Eye (tissue), 1 donor: ENCODE data around the gene USP13.
"Not testable (repeated sequence)": the region's sequence is repeated elsewhere in the genome, so short reads cannot be mapped to it uniquely, and the experiment has no call there.

Experiments
- DNase-seq: peaks from one replicate; pipeline ENCODE4 v3.0.0-alpha.2; 2015

Gene USP13

DNA sequence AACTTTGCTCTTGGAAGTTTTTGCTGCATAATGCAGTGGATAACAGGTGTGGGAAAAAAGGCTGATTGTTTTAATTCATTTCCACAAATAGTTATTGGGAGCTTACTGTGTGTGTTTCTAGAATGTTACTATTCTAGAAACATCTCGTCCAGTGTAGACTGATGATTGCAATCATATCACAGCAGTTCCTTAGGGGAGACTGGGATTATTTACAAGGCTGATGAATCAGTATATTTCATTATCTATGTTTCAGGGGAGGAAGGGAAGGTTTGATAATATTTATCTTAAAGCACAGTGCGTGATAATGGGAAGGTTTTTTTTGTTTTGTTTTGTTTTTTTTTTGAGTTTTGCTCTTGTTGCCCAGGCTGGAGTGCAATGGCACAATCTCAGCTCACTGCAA lies 2.4 kb downstream of the USP13 start:
- no peak for DNase-seq

DNA sequence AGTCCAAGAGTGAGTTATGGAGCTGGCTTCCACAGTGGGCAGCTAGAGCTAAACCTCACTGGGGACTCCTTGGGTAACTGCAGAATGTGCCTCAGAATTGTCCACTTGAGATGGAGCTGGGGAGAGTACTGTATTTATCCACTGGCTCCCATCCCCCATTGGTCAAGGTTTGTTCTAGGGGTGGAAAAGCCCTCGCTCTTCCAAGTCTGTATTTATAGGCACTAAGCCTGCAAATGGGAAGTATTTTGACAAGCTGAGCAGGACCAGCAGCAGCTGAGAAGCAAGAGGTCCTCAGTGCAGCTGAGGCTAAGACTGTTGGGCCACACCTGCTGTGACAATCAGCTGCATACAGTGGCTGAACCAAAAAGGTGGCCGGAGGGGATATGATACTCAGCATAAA lies 5.8 kb downstream of the USP13 start:
- no peak for DNase-seq

DNA sequence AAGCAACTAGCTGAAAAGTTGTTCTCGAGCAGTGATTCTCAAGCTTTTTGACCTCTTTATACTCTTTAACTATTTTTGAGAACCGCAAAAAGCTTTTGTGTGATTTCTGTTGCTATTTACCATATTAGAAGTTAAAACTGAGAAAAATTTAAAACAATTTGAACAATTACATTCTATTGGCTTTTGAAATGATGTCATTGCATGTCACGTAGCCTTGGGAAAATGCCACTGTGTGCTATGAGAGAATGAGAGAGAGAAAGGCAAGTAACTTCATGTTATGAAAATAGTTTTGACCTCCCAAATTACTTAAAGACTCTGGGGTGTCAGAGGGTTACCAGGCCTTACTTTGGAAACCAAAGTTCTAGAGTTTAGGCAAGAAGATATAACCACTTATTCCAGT lies 8.0 kb downstream of the USP13 start:
- DNase-seq = no peak

DNA sequence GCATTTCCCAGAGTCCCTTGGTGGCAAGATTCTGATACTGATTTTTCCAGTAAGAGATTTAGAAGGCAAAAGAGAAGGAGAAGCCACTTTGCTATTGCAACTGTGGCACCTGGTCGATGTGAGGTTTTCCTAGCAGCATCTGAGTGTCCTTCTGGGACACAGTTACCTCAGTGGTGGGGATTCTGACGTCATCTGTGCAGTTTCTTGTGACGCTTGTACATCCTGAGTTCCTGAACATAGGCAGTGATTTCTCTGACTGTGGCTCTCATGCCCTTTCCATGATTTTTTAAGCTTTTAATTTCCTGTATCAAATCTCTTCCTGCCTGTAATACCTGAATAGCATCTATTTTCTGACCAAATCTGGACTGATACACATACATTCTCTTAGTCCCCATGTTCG lies 8.9 kb downstream of the USP13 start:
- DNase-seq = no peak

DNA sequence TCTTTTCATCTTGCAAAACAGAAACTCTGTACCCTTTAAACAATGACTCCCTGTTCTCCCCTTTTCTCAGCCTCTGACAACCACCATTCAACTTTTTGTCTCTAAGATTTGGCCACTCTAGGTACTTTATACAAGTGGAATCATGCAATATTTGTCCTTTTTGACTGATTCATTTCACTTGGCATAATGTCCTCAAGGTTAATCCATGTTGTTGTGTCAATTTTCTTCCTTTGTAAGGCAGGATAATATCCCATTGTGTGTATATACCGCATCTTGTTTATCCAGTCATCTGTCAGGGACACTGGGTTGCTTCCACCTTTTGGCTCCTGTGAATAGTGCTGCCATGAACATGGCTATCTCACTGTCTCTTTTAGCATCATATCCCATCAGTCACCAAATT lies 10.3 kb downstream of the USP13 start:
- DNase-seq = no peak

DNA sequence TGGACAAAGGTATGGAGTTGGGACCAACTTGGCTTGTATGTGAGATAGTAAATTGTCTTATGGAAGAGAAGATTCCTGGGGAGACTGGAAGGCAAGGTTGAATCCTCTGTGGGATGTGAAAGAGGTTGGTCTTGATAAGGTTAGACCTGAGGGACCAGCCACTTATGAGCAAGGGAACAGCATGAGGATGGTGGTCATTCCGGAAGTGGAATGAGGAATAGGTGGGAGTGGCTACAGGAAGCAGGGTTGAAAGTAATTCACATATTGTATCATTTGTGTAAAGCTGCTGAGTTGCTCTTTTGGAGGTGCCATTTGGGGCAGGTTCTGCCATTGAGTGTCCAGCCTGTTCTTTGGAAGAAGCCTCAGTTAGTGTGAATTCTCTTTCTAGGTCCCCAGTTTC lies 13.2 kb downstream of the USP13 start:
- DNase-seq = no peak

DNA sequence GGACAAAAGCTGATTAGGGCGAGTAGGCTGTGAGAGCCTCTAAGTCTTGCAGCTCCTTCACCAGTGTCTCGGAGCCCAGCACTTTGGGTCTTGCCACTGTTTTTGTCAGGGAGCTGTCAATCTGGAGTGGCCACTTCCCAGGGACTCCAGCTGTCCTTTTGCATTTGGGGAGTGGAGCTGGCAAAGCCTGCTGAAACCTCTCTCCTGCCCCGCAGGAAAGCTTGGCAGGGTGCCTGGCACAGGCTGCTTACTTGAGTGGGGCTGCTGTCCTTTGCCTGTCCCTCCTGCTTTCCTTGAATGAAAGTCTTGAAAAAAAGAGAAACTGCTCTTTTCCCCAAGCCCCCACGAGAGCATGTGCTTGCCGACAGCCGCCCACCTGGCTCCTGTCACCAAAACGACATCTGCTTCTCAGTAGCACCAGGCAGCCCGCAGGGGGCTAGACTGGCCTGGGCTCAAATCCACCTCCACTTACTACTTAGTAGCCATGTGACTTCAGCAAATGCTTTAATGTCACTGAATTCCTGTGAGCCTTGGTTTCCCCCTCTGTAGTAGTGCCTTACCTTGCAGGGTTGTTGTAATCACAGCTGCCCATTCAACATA lies 13.7 kb downstream of the USP13 start:
- DNase-seq = peak; percentile 32

DNA sequence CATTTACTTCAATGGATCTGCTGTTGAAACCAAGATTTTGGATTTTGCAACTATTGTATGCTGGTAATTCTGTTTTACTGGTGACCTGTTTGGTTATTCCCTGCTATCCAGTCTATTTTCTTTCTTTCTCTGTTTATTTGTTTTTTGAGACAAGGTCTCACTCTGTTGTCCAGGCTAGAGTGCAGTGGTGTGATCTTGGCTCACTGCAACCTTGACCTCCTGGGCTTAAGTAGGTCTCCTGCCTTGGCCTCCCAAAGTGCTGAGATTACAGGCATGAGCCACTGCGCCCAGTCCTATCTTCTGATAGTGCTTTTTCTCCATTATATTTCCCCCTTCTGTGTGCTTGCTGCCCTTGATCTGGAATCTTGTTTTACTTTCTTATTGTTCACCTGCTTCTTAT lies 15.6 kb downstream of the USP13 start:
- no peak for DNase-seq

DNA sequence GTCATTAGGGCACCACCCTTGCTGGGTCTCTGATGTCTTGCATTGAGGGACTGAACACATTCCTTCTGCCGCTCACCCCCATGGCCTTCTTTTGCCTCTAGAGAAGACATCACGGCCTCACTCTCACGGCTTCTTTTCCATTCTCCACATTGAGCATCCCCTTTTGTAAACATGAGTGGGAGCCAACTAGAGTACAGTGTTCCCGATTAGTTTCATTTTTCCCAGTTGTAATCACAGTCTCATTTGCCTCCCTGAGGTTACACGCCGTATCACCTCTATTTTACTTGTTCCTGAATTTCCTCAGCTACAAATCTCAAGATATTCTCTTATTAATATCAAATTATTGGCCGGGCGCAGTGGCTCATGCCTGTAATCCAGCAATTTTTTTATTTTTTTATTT lies 17.5 kb downstream of the USP13 start:
- no peak for DNase-seq

DNA sequence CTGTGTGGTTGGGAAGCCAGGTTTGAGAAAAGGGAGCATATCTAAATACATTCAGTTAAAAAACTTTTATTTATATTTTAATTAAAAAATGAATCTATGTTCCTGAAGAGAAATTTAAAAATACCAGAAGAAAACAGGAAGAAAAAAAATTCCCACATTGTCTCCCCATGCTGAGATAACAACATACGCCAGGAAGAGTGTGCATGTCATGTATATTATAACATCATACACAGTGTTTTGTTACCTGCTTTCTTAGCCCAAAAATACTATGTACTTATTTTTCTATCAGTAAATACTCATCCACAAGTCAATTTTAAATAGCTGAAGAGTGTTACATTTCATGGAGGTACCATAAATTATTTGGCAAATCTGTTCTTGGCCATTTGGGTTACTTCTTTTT lies 18.5 kb downstream of the USP13 start:
- no peak for DNase-seq

DNA sequence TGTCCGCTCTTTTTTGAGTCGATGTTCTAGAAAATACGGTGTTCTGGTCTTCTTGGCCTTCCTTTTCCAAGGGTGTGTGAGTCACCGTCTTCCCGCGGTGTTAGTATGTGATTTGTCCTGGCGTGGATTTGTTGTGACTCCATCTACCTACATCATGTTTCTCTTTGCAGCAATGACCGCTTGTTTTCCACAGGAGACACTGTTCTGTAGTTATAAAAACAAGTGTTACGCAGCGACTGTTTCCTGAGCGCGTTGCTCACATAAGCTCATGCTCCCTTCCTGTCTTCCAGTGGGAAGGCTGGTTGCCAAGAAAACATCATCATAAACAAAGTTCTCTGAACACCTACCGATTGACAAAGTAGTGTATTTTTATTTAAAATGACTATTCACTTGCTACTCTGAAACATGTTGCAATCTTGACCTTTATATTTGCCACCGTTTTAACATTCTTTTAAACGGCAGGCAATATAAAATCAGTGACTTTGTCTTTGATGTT lies 19.0 kb downstream of the USP13 start:
- no peak for DNase-seq

DNA sequence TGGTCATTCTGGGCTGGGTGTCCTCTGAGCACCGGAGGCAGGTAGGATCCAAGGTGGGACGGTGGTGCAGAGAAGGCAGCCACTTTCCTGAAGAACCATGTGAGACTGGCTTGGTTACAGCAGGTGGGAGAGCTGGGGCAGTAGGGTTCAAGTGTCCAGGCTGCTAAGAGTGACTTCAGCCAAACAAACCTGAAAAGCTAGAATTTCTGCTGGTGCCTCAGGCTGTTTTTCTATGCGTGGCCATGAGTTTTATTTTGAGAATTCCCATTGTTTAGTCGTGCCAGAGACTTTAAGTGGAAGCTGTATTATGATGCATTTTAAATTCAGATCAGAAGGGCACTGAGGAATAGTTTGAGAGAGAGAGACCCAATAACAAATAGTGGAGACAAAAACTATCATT lies 20.1 kb downstream of the USP13 start:
- no peak for DNase-seq

DNA sequence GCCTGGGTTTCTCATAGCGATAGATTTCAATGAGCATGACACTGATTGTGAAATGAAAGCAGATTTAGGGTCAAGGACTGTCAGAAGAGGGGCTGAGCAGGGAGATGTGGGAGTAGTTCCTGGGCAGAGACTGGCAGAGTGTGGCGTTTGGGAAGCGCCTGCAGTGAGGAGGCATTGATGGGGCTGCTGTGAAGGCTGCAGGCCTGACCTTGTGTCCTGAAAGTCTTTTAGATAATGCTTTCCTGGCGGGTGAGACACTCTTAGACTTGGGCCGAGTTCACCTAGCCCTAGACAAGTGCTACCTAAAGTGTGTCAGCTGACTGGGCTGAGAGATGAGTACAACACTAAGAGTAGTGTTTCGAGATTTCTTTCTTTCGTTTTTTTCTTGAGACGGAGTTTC lies 20.7 kb downstream of the USP13 start:
- DNase-seq = no peak

DNA sequence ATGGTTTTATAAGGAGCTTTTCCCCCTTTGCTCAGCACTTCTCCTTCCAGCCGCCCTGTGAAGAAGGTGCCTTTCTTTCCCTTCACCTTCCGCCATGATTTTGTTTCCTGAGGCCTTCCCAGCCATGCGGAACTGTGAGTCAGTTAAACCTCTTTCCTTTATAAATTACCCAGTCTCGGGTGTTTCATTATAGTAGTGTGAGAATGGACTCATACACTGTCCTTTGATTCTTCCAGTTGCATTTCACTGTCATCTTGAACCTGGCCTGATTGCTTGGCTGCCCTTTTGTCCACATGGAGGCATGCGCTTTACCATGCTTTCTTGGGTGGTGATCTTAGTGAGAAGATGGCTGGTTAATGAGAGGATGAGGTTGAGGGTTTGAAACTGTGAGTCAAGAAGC lies 23.2 kb downstream of the USP13 start:
- DNase-seq = no peak

DNA sequence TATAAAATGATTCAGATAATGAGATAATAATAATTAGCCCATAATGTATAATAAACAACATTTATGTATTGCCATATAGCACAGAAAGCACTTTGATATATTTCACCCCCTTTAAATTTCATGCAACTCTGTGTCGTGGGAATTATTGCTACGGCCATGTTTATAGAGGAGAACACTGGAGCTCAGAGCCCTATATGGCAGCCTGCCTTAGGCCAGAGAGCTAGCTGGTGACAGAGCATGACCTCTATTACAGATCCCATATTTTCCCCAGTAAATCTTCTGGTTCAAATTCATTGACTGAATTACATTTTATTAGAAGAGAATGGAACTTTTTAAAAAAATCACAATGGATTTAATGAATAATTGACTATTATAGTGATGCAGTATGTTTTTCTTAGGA lies 25.0 kb downstream of the USP13 start:
- no peak for DNase-seq

DNA sequence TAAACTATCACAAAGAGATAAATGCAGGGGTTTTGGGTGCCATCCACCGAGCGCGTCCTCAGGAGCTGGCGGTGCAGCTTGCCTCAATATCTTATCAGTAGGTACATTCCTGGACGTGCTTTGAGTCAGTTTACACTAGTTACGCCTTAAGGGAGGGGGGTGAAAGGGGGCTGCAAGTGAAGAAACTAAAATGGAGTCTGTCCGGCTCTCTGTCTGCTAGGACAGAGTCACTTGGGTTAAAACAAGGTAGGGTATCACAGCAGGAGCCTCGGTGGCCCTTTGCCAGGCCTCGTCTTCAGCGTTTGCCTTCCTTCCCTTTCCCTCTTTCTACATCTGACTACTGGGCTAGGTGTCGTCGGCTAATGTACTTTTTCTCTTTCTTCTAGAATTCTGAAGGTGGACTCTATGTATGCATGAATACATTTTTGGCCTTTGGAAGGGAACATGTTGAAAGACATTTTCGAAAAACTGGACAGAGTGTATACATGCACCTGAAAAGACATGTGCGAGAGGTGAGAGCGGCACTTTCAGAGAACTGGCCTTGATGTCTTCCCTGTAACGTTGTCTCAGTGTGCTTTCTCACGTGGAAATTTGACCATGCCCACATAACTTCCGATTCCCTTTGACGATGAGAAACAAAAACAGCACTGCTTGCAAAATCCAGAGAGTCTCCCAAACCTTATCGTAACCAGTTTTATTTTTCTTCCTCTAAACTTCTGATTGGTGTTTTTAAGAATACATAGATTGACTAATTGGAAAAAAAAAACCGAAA lies 28.8 kb downstream of the USP13 start:
- no peak for DNase-seq

DNA sequence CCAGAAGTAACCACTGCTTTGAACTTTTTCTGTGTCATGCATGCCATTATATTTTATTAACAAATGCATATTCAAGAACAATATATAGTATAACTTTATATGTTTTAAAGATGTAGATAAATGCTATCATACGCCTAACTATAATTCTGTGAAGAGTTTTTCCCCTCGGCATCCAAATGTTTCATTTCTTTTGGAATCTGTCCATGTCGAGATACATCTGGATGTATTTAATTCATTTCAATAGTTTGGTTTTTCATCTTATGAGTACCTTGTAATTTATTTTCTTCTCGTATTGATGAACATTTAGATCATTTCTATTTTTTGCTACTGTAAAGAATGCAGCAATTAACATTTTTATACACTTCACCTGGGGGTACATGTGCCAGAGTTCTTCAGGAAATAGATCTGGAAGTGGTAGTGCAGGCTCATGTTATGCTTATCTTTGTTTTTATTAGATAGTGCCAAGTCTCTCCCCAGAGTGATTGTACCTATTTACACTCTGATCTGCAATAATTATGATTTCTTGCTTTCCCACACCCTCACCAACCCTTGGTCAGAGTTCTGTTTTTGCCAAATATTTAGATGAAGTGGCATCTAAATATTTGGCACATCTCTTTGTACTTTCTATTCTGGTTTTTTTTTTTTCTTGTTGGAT lies 29.7 kb downstream of the USP13 start:
- no peak for DNase-seq

DNA sequence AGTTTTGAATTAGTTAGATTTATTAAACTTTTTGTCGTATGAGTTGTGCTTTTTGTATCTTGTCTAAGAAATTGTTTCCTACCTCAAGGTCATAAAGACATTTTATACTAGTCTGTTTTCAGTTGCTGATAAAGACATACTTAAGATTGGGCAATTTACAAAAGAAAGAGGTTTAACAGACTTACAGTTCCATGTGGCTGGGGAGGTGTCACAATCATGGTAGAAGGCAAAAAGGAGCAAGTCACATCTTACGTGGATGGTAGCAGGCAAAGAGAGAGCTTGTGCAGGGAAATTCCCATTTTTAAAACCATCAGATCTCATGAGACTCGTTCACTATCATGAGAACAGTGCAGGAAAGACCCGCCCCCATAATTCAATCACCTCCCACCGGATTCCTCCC lies 30.4 kb downstream of the USP13 start:
- not testable (repeated sequence) for DNase-seq

DNA sequence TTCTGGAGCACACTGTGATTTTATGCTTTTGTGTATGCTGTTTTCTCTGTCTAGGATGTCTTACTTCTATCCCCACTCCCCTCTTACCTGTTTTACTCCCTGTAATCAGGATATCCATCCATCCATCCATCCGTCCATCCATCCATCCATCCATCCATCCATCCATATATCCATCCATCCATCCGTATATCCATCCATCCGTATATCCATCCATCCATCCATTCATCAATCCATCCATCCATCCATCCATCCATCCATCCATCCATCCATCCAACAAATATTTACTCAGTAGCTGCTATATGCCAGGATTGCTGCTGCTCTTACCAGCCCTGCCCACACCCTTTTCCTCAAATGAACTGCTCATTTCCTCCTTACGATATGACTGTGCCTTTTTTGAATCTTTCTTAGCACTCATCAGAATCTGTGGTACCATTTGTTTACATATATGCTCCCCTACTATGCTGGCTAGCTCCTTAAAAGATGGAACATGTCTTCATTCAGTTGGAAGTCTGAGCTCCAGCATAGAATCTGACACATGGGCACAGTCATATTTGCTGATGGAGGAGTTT lies 35.2 kb downstream of the USP13 start:
- DNase-seq = no peak

DNA sequence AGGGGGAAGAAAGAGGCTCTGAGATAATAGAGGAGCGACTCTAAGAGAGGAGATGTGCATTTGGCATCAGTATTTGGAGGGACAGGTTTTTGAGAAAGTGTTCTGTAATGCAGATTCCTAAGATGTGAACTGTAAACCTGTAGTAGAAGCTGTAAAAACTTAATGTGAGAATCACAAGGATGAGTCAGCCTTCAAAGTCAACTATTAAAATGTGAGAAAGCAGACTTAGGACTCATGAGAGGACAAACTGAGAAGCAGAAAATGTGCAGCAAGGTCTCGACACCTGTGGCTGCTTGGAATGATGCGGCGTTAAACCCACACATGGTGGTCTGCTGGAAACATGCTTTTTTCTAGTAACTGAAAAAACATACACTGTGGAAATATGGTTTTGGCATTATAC lies 36.0 kb downstream of the USP13 start:
- DNase-seq = no peak

DNA sequence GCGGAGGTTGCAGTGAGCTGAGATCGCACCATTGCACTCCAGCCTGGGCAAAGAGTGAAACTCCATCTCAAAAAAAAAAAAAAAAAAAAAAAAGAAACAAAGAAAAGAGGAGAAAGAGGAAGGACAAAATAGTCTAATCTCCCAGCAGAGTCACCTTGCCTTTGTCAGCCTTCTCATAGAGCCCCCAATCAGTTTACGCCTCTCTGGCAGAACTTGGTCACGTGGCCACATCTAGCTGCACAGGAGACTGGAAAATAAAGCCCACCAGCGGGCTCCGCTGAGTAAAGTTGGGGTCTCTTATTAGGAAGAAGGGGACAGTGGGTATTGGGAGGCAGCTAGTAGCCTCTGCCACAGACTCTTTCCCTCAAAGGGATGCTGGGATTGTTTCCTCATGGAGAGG lies 41.9 kb downstream of the USP13 start:
- DNase-seq = no peak

DNA sequence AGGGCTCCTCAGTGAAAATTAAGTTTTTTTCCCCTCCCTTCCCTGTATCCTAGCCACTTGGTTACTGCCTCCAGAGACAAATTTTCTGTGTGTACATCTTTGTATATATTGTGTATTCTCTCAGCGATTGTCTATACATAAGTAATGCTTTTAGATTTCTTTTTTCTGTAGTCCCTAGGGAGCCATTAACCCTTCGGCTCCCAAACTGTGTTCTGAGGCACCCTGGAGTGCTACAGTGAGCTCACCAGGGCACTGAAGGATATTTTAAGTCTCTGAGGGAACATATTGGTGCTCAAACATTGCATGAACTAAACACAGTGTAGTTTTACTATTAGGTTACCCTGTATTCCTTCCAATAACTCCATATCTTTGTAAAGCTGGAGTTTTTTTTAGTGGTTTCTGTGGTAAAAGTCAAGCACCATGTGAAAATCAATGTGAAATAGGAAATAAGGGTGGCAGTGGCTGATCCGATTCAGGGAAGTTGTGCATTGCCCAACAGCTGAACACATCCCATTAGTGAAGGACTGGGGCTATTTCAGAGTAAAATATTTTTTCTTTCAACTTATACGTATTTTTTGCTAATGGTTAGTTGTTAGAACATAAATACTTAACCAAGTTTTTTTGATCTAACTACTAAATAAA lies 43.0 kb downstream of the USP13 start:
- DNase-seq = no peak

DNA sequence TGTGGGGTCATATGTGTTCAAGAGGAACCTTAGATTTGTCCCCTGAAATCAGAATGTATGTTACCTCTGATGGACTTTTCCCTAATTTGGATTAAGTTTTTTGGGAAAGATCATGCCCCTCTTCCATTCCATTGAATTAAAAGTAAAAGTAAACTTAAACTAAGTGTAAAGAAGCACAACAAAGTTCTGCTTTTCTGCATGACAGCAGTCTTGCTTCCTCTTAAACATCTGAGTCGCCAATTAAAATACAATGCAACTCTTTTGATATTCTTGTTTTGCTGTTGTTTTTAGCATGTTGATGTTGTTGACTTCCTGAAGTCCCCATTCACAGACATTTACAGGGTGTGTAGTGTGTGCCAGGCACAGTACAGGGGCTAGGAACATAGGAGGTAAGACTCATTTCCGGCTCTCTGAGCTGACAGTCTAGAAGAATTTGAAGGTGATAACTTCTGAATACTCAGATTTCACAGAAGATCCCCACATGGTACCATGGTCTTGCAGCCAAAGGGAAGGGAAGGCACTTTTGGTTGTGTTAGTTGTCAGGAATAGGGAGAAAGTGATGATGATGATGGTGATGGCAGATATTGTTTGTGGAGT lies 45.0 kb downstream of the USP13 start:
- no peak for DNase-seq
